ENCODE results near the gene MASP2. TPM values are rescaled to one million over a fixed set of nuclear protein-coding genes. Genes with fewer than 3 reads are reported as not detected.
A peak's percentile ranks its signal among the peaks of the same experiment; 100 is the strongest.
"Not testable (repeated sequence)": the region's sequence is repeated elsewhere in the genome, so short reads cannot be mapped to it uniquely, and the experiment has no call there.

Gene MASP2
- total RNA-seq, 4 donors from 2014 or later = 0.19 TPM; not detected in 3

GRCh38 chr1:11042995-11043874 lies 3.8 kb downstream of the MASP2 start:
- no peak for TF ChIP-seq CTCF (IDR thresholded peaks at IDR 0.05)
- DNase-seq (ENCODE audit: low spot score) (no peak), ATAC-seq (ENCODE audit: low FRiP score) (no peak)

- no peak for DNase-seq (ENCODE audit: low spot score)
- no peak for ATAC-seq (ENCODE audit: low FRiP score)
- TF ChIP-seq CTCF (IDR thresholded peaks at IDR 0.05) = no peak
Observed at GRCh38 chr1:11042065-11042464, 5.0 kb downstream of the MASP2 start.

GRCh38 chr1:11041048-11041447 lies 6.0 kb downstream of the MASP2 start:
- ATAC-seq (ENCODE audit: low FRiP score) (no peak), DNase-seq (ENCODE audit: low spot score) (no peak)
- TF ChIP-seq CTCF (IDR thresholded peaks at IDR 0.05) = no peak

GRCh38 chr1:11040105-11040429 lies 7.0 kb downstream of the MASP2 start:
- DNase-seq (ENCODE audit: low spot score); ATAC-seq (ENCODE audit: low FRiP score): not testable (repeated sequence)

GRCh38 chr1:11039351-11040104 lies 7.5 kb downstream of the MASP2 start:
- ATAC-seq (ENCODE audit: low FRiP score) = no peak
- no peak for TF ChIP-seq CTCF (IDR thresholded peaks at IDR 0.05)
- no peak for DNase-seq (ENCODE audit: low spot score)

- ATAC-seq (ENCODE audit: low FRiP score) (peak; percentile 87), DNase-seq (ENCODE audit: low spot score) (peak; percentile 94)
- peak in 1 of 3 donors; percentile 43 for TF ChIP-seq CTCF (IDR thresholded peaks at IDR 0.05)
Observed at GRCh38 chr1:11037740-11038182, 9.3 kb downstream of the MASP2 start.

- not testable (repeated sequence) for DNase-seq (ENCODE audit: low spot score); ATAC-seq (ENCODE audit: low FRiP score)
- TF ChIP-seq CTCF (IDR thresholded peaks at IDR 0.05) = peak in 1 of 3 donors; percentile 65
Observed at GRCh38 chr1:11037019-11037739, 9.9 kb downstream of the MASP2 start.
